ENCODE data around the gene BTK.

The BTK gene

DNA sequence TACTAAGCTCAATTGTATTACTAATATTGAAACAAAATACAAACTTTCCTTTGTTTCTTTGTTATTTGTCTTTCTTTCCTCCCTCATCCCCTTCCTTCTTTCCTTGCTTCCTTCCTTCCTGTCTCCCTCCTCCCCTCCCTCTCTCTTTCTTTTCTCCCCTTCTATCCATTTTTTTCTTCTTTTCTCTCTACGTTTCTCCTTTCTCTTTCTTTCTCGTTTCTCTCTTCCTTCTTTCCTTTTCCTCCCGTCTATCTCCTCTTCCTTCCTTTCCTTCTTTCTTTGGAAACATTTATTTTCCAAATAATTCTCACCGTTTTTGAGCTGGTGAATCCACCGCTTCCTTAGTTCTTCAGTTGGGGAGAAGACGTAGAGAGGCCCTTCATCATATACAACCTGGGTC is 16.3 kb downstream of the BTK start:
- Histone ChIP-seq H3K27ac (replicated peaks) (no peak overlapping the region), H3K4me3 (replicated peaks; ENCODE audit: insufficient read depth, low read length) (no peak overlapping the region), H3K27me3 (ENCODE audit: insufficient read depth, poor library complexity, severe bottlenecking) (no peaks in the 10 kb centered on the region)
- no peak for DNase-seq (ENCODE audit: low read depth in 1 of 2, low spot score in 1 of 2)
- TF ChIP-seq GABPA (IDR thresholded peaks at IDR 0.05; ENCODE audit: low read depth): no peak
- TF ChIP-seq, protein P1, sequence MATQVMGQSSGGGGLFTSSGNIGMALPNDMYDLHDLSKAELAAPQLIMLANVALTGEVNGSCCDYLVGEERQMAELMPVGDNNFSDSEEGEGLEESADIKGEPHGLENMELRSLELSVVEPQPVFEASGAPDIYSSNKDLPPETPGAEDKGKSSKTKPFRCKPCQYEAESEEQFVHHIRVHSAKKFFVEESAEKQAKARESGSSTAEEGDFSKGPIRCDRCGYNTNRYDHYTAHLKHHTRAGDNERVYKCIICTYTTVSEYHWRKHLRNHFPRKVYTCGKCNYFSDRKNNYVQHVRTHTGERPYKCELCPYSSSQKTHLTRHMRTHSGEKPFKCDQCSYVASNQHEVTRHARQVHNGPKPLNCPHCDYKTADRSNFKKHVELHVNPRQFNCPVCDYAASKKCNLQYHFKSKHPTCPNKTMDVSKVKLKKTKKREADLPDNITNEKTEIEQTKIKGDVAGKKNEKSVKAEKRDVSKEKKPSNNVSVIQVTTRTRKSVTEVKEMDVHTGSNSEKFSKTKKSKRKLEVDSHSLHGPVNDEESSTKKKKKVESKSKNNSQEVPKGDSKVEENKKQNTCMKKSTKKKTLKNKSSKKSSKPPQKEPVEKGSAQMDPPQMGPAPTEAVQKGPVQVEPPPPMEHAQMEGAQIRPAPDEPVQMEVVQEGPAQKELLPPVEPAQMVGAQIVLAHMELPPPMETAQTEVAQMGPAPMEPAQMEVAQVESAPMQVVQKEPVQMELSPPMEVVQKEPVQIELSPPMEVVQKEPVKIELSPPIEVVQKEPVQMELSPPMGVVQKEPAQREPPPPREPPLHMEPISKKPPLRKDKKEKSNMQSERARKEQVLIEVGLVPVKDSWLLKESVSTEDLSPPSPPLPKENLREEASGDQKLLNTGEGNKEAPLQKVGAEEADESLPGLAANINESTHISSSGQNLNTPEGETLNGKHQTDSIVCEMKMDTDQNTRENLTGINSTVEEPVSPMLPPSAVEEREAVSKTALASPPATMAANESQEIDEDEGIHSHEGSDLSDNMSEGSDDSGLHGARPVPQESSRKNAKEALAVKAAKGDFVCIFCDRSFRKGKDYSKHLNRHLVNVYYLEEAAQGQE (IDR thresholded peaks at IDR 0.05; ENCODE audit: insufficient replicate concordance, low read depth): no peak
- no peak for TF ChIP-seq POLR2AphosphoS5 (IDR thresholded peaks at IDR 0.05; ENCODE audit: low read depth)
- TF ChIP-seq, protein P2, sequence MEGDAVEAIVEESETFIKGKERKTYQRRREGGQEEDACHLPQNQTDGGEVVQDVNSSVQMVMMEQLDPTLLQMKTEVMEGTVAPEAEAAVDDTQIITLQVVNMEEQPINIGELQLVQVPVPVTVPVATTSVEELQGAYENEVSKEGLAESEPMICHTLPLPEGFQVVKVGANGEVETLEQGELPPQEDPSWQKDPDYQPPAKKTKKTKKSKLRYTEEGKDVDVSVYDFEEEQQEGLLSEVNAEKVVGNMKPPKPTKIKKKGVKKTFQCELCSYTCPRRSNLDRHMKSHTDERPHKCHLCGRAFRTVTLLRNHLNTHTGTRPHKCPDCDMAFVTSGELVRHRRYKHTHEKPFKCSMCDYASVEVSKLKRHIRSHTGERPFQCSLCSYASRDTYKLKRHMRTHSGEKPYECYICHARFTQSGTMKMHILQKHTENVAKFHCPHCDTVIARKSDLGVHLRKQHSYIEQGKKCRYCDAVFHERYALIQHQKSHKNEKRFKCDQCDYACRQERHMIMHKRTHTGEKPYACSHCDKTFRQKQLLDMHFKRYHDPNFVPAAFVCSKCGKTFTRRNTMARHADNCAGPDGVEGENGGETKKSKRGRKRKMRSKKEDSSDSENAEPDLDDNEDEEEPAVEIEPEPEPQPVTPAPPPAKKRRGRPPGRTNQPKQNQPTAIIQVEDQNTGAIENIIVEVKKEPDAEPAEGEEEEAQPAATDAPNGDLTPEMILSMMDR (IDR thresholded peaks at IDR 0.05; ENCODE audit: insufficient read depth, low read length): no peak
- no peak for TF ChIP-seq SPI1 (IDR thresholded peaks at IDR 0.05; ENCODE audit: borderline replicate concordance, low read depth)

DNA sequence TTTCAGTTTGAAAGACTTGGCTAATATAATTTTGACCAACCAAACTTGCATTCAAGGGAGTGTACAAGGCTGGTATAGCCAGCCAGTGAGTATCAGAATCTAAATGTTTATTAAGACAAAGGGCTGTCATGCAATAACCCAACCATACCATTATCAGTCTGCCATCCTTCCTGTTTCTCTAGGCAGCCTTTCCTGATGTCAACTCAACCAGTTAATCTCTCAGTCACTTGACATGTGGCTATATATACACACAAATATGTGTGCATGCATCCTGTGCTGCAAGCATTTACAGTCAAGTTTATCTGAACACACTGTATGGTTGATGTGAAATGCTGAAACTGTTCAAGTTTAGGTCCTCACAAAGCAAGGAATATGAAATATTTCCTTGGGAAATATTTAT is 17.2 kb downstream of the BTK start:
- no peak overlapping the region for H3K4me3 ChIP-seq (replicated peaks; ENCODE audit: insufficient read depth, low read length)
- DNase-seq (ENCODE audit: low read depth in 1 of 2, low spot score in 1 of 2): no peak
- H3K27ac ChIP-seq (replicated peaks): no peak overlapping the region
- TF ChIP-seq GABPA (IDR thresholded peaks at IDR 0.05; ENCODE audit: low read depth) (no peak), POLR2AphosphoS5 (IDR thresholded peaks at IDR 0.05; ENCODE audit: low read depth) (no peak), SPI1 (IDR thresholded peaks at IDR 0.05; ENCODE audit: borderline replicate concordance, low read depth) (no peak)
- TF ChIP-seq, protein P2 (IDR thresholded peaks at IDR 0.05; ENCODE audit: insufficient read depth, low read length): no peak
- TF ChIP-seq, protein P1 (IDR thresholded peaks at IDR 0.05; ENCODE audit: insufficient replicate concordance, low read depth): no peak
- H3K27me3 ChIP-seq (ENCODE audit: insufficient read depth, poor library complexity, severe bottlenecking): no peaks in the 10 kb centered on the region

DNA sequence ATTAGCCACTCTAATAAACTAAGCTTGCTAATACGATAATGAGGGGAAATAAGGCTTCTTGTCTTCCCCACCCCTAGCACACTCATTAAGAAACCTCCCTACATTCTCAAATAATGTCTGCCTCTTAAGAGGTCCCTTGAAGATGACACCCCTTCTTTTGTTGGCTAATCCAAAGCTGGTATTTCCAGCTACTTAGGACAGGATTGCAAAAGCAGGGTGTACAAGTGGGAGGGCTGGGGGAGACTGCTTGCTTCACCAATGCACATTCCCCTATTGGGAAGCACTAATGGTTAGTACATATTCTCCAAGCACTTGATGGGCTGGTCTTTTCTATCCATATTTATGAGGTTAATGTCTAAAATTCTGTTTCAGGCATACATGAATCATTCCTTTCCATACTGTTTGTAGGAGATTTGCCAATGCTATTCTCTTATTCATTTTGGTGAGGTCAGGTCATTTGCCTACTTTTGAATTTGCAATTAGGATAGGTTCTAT is 20.6 kb downstream of the BTK start:
- Histone ChIP-seq H3K27me3 (ENCODE audit: insufficient read depth, poor library complexity, severe bottlenecking) (no peaks in the 10 kb centered on the region), H3K4me3 (replicated peaks; ENCODE audit: insufficient read depth, low read length) (no peak overlapping the region), H3K27ac (replicated peaks) (no peak overlapping the region)
- TF ChIP-seq POLR2AphosphoS5 (IDR thresholded peaks at IDR 0.05; ENCODE audit: low read depth) (no peak), SPI1 (IDR thresholded peaks at IDR 0.05; ENCODE audit: borderline replicate concordance, low read depth) (no peak), GABPA (IDR thresholded peaks at IDR 0.05; ENCODE audit: low read depth) (no peak)
- TF ChIP-seq, protein P2 (IDR thresholded peaks at IDR 0.05; ENCODE audit: insufficient read depth, low read length): no peak
- TF ChIP-seq, protein P1 (IDR thresholded peaks at IDR 0.05; ENCODE audit: insufficient replicate concordance, low read depth): no peak
- no peak for DNase-seq (ENCODE audit: low read depth in 1 of 2, low spot score in 1 of 2)
